GM12878 (cell line): ENCODE measurements around the gene RALGAPA2. TPM values are rescaled to one million over a fixed set of nuclear protein-coding genes. Genes with fewer than 3 reads are reported as not detected.

ENCODE experiments used
- ATAC-seq: fragments of 200-7000 bp; cut with Tn5 transposase; 3 replicates; pipeline ENCODE4 v1.9.1; 2020; ENCODE audit warnings: mild to moderate bottlenecking, moderate library complexity
- BruUV-seq: library from RNA; stranded (reverse); fragments of 400-500 nt; replicated peaks from 2 replicates; lab custom pipeline; 2021; lab: Mats Ljungman, UMichigan
- CTCF ChIA-PET: fragments of 300-600 bp; sonication (Branson Sonifier 250); formaldehyde crosslinking; extraction: SDS; loops from one replicate; lab custom pipeline; 2021; ENCODE audit warnings: inconsistent platforms; lab: Yijun Ruan, JAX
- POLR2A ChIA-PET: fragments of 350-600 bp; formaldehyde crosslinking; extraction: SDS; loops from one replicate; lab custom pipeline; 2021; ENCODE audit warnings: inconsistent platforms; lab: Charles Lee
- RAD21 ChIA-PET: fragments of 300-600 bp; sonication (Branson Sonifier 250); formaldehyde crosslinking; loops from one replicate; lab custom pipeline; 2023; ENCODE audit warnings: antibody characterized with exemption; ENCODE audit not compliant: unreplicated experiment; lab: Charles Lee
- SMC1A ChIA-PET: fragments of 300-600 bp; sonication (Branson Sonifier 250); formaldehyde crosslinking; loops from one replicate; lab custom pipeline; 2023; ENCODE audit not compliant: unreplicated experiment, uncharacterized antibody; lab: Charles Lee
- DNase-seq: peaks from one replicate; pipeline ENCODE4 v3.0.0-alpha.2; 2011; ENCODE audit warnings: low read depth, low spot score
- FAIRE-seq: peaks from 3 replicates; lab custom pipeline; 2011; peaks lifted over from hg19 to GRCh38; lab: Jason Lieb, UNC
- H2AFZ ChIP-seq: 2 replicates; pipeline ENCODE4 v1.6.0; 2011; ENCODE audit warnings: low read depth, low read length, control low read depth; ENCODE audit not compliant: control insufficient read depth
- H3K27ac ChIP-seq: 2 replicates; pipeline ENCODE4 v1.5.1; 2011; ENCODE audit warnings: control low read depth; ENCODE audit not compliant: control insufficient read depth, insufficient read depth
- H3K27me3 ChIP-seq, 2 experiments: replicated peaks in 1 of 2; 2 replicates each; pipeline versions ENCODE4 v1.6.0 to v1.6.1; 2011; ENCODE audit warnings: low read length in 1 of 2; ENCODE audit not compliant: control insufficient read depth in 2 of 2, insufficient read depth in 2 of 2
- H3K36me3 ChIP-seq, 2 experiments: 2 replicates each; pipeline ENCODE4 v1.5.1; 2011; ENCODE audit warnings: low read length in 1 of 2; ENCODE audit not compliant: control insufficient read depth in 2 of 2, insufficient read depth in 2 of 2
- H3K4me1 ChIP-seq: 2 replicates; pipeline ENCODE4 v1.6.1; 2011; ENCODE audit warnings: mild to moderate bottlenecking, low read length, moderate library complexity, mixed read lengths; ENCODE audit not compliant: control insufficient read depth, insufficient read depth
- H3K4me2 ChIP-seq: 2 replicates; pipeline ENCODE4 v1.6.0; 2011; ENCODE audit warnings: control low read depth; ENCODE audit not compliant: control insufficient read depth, insufficient read depth
- H3K4me3 ChIP-seq: fragments of 200-600 bp; sonication (generic); 2 replicates; pipeline ENCODE4 v1.5.1; 2016
- H3K79me2 ChIP-seq: 2 replicates; pipeline ENCODE4 v1.6.0; 2011; ENCODE audit warnings: low read length; ENCODE audit not compliant: control insufficient read depth, insufficient read depth
- H3K9ac ChIP-seq: 2 replicates; pipeline ENCODE4 v1.8.0; 2011; ENCODE audit warnings: low read length, control low read depth, mixed read lengths; ENCODE audit not compliant: control insufficient read depth, insufficient read depth
- H3K9me3 ChIP-seq: replicated peaks from 3 replicates; pipeline ENCODE4 v1.5.1; 2011; ENCODE audit warnings: mild to moderate bottlenecking, low read length; ENCODE audit not compliant: control insufficient read depth, insufficient read depth
- H4K20me1 ChIP-seq: 2 replicates; pipeline ENCODE4 v1.6.0; 2011; ENCODE audit not compliant: control insufficient read depth, insufficient read depth
- CEBPB ChIP-seq, 2 experiments: fragments of 150-350 bp in 1 of 2; IDR thresholded peaks; 2 replicates each; pipeline ENCODE4 v1.6.1; 2012 to 2014; ENCODE audit warnings: low read depth in 2 of 2, low read length in 2 of 2, borderline replicate concordance in 1 of 2, inconsistent platforms in 1 of 2
- CREB1 ChIP-seq: IDR thresholded peaks from 2 replicates; pipeline ENCODE4 v1.6.1; 2012; ENCODE audit warnings: low read depth, mild to moderate bottlenecking, inconsistent platforms
- CTCF ChIP-seq, 3 experiments: IDR thresholded peaks in 2 of 3; conservative IDR thresholded peaks in 1 of 3; 2 replicates each; pipeline ENCODE4 v1.5.1; 2011; ENCODE audit warnings: low read depth in 3 of 3, low read length in 3 of 3, mild to moderate bottlenecking in 3 of 3, control low read depth in 2 of 3, moderate library complexity in 2 of 3, inconsistent platforms in 1 of 3, mixed read lengths in 1 of 3; ENCODE audit not compliant: control insufficient read depth in 2 of 3, insufficient read depth in 1 of 3; ENCODE audit errors: extremely low read depth in 1 of 3
- FOXM1 ChIP-seq: IDR thresholded peaks from 2 replicates; pipeline ENCODE4 v1.6.1; 2012; ENCODE audit warnings: low read depth, mild to moderate bottlenecking, inconsistent platforms, low read length, moderate library complexity
- KAT2A ChIP-seq: conservative IDR thresholded peaks from 2 replicates; pipeline ENCODE4 v1.6.1; 2011; ENCODE audit warnings: low read depth, low read length; ENCODE audit not compliant: control insufficient read depth
- PML ChIP-seq: IDR thresholded peaks from 2 replicates; pipeline ENCODE4 v1.6.1; 2012; ENCODE audit warnings: low read length, inconsistent platforms
- RAD21 ChIP-seq: IDR thresholded peaks from 2 replicates; pipeline ENCODE4 v1.6.1; 2011; ENCODE audit warnings: mild to moderate bottlenecking, low read depth, low read length, moderate library complexity; ENCODE audit not compliant: insufficient read depth
- RB1 ChIP-seq: fragments of 450-650 bp; formaldehyde crosslinking; IDR thresholded peaks from 2 replicates; pipeline ENCODE4 v1.6.1; 2017; ENCODE audit warnings: mild to moderate bottlenecking, borderline replicate concordance
- RFX5 ChIP-seq: IDR thresholded peaks from 2 replicates; pipeline ENCODE4 v1.6.1; 2011; ENCODE audit warnings: low read depth, low read length, improper control_type of control experiment
- SMC3 ChIP-seq: IDR thresholded peaks from 2 replicates; pipeline ENCODE4 v1.6.1; 2011; ENCODE audit warnings: low read length, improper control_type of control experiment, borderline replicate concordance
- STAT1 ChIP-seq: fragments of 450-650 bp; conservative IDR thresholded peaks from 2 replicates; pipeline ENCODE4 v1.6.1; 2014; ENCODE audit warnings: antibody characterized with exemption, mild to moderate bottlenecking
- YY1 ChIP-seq: IDR thresholded peaks from 2 replicates; pipeline ENCODE4 v1.6.1; 2011; ENCODE audit warnings: low read depth, mild to moderate bottlenecking, low read length
- ZBED1 ChIP-seq: IDR thresholded peaks from 2 replicates; pipeline ENCODE4 v1.6.1; 2016; ENCODE audit warnings: borderline replicate concordance
- WGBS: methylation state at CpG from one replicate; pipeline ENCODE4 v1.1.6; 2016; ENCODE audit warnings: low lambda C conversion rate; ENCODE audit not compliant: insufficient replicate concordance, insufficient coverage; ENCODE audit errors: missing lambda C conversion rate; 5-methylcytosine and 5-hydroxymethylcytosine counted together
- in situ Hi-C: fragments of 300-500 bp; cut with MboI; formaldehyde crosslinking; loops from 9 replicates; pipeline ENCODE4 v1.14.3; 2018; ENCODE audit warnings: mixed read lengths
- intact Hi-C: fragments of 100-400 bp; cut with micrococcal nuclease; formaldehyde crosslinking; loops from one replicate; pipeline ENCODE4 v1.14.2; 2022; ENCODE audit not compliant: unreplicated experiment
- polyA plus RNA-seq, 11 experiments: library from polyadenylated mRNA; depleted of rRNA in 4 of 11; unstranded in 6 of 11; stranded (reverse) in 5 of 11; fragments of >200 nt; fragmentation: Nextera tagmentation in 4 of 11; fragmentation: Illumina TruSeq in 1 of 11; extraction: Ambion mirVana in 4 of 11; extraction: Trizol in 1 of 11; gene quantifications; 1 replicate in 1 of 11; 2 replicates in 10 of 11; pipeline versions ENCODE4 v1.2.1 to v1.2.3, GENCODE V29; 2011 to 2016; ENCODE audit warnings: inconsistent platforms in 2 of 11, missing spikeins in 2 of 11, low read depth in 1 of 11
- total RNA-seq, 4 experiments: library from RNA; depleted of rRNA in 3 of 4; stranded (reverse); fragments of >200 nt in 3 of 4; fragmentation: Illumina TruSeq in 1 of 4; extraction: Trizol in 1 of 4; gene quantifications; 2 replicates each; pipeline versions ENCODE4 v1.2.1 to v1.2.3, GENCODE V29; 2013 to 2021

RALGAPA2 gene
- total and polyA plus RNA-seq, 10 of the 15 experiments (the other 5 are each of a cell fraction or from before 2014, with no cell fraction given): 2.9 to 29.4 (median 19.6) TPM

- DNase-seq (no peak), FAIRE-seq (peak; percentile 54), ATAC-seq (peak; percentile 86)
- no peak for TF ChIP-seq CEBPB (IDR thresholded peaks at IDR 0.05; ENCODE audit: borderline replicate concordance in 1 of 2, low read depth in 2 of 2, low read length in 2 of 2)
- TF ChIP-seq SMC3: peak; percentile 70; the same call in 1 of the 2 replicates
- TF ChIP-seq YY1: peak; percentile 13; the same call in 1 of the 2 replicates
- peak; percentile 69 to 84 (median 78) for TF ChIP-seq CTCF (IDR thresholded peaks at IDR 0.05 in 2 of 3, conservative IDR thresholded peaks at IDR 0.05 in 1 of 3; ENCODE audit: control insufficient read depth in 2 of 3, extremely low read depth in 1 of 3, insufficient read depth in 1 of 3, low read depth in 3 of 3, low read length in 3 of 3)
- TF ChIP-seq RAD21: peak; percentile 77
- TF ChIP-seq KAT2A: no peak
- TF ChIP-seq STAT1: no peak
- 0 out of 2 replicates have a peak, but pooled peaks have one; percentile 31 for TF ChIP-seq RB1
- no peak for TF ChIP-seq CREB1
- no peak for TF ChIP-seq RFX5
- TF ChIP-seq PML: no peak
- no peak for TF ChIP-seq ZBED1
- TF ChIP-seq FOXM1: no peak
- H3K4me3 ChIP-seq: no peak overlapping the region
- intact Hi-C loops (loop anchor here (10.0 kb wide), 2 partner anchors 124 to 276 kb away; no protein-coding TSS in a partner anchor), in situ Hi-C loops (loop anchor here (5.0 kb wide), 1 partner anchor 207 kb away; no protein-coding TSS in a partner anchor)
- no peaks in the 10 kb centered on the region for H3K79me2 ChIP-seq
- no peak overlapping the region for H3K9ac ChIP-seq
- H4K20me1 ChIP-seq: no peaks in the 10 kb centered on the region
- no TSS peak for BruUV-seq
- ChIA-PET RAD21 (no interaction called here), SMC1A (interaction anchor here (1.2 to 1.5 kb wide), 3 partner anchors 204 to 219 kb away, joined by 3 to 5 read pairs (median 4); no protein-coding TSS in a partner anchor), POLR2A (no interaction called here), CTCF (interaction anchor here (1.0 to 3.6 kb wide), 12 partner anchors 13 to 243 kb away, joined by 3 to 18 read pairs (median 4); no protein-coding TSS in a partner anchor)
- no peak overlapping the region for H2AFZ ChIP-seq
- no peaks in the 10 kb centered on the region; the same call in 2 of the 3 replicates for H3K9me3 ChIP-seq
- no peak overlapping the region for H3K4me2 ChIP-seq
- under 1% methylated on average over 6 of the region's 6 CpGs for WGBS
- H3K4me1 ChIP-seq: no peaks in the 10 kb centered on the region
- no peak overlapping the region for H3K27ac ChIP-seq
- no peaks in the 10 kb centered on the region for H3K36me3 ChIP-seq
- H3K27me3 ChIP-seq: peaks cover 16 to 28% of the 10 kb centered on the region in 2 experiments
These were observed 352.0 kb downstream of the RALGAPA2 start for GRCh38 chr20:20360464-20360863.
